HG02623 (cell line): ENCODE data around the gene SOX13.

ENCODE experiments used
- ATAC-seq: cut with Tn5 transposase; IDR thresholded peaks from one replicate; pipeline ENCODE4 v1.9.1; 2021; ENCODE audit warnings: moderate library complexity; ENCODE audit not compliant: unreplicated experiment

Gene SOX13

DNA sequence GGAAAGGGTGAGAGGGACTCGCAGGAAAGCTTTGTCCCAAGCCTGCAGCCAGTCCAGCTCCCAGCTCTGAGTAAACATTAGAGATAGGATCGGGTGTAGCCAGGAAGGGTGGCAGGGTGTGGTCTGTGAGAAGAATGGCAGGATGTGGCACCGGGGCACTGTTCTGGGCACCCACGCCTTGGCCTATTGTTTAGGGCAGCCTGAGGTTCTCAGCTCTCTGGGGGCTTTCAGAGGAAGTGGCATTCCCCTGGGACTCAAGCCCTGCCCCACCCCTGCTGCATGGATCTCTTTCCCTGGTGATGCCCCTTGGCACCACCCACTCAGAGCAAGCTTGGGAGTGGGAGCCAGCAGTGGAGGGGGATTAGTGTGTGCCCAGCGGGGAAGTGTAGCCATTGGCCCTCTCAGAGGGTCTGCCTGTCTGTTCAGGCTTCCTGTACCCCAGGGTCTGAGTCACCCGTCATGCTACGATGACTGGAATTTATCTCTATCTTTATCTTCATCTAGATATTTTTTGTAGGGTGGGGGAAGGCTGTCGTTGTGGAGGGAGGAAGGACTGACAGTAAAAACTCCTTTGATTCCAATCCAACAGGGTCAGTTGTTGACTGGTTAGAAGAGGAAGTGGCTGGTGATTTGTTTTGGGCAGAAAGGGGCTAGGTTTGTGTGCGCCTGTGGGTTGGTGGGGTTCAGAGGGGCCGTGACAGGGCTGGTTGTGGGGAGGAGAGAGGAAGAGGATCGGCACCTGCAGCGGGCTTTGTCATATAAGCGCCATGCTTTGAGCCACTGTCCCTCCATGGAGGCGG lies 31.6 kb downstream of the SOX13 start:
- ATAC-seq: no peak

DNA sequence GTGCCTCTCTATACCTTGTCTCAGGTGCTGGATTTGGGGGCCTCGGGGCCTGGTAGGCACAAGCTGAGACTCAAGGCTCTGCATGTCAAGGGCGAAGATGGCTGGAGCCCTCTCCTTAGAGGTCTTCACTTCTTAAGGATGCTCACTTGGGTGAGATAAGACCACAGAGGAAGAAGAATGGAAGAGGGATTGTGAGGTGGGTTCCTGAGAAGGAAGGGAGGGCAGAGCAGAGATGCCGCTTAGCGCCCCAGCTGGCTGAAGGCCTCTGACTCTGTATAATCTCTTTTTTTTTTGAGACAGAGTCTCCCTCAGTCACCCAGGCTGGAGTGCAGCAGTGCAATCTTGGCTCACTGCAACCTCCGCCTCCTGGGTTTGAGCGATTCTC lies 32.2 kb downstream of the SOX13 start:
- no peak for ATAC-seq

DNA sequence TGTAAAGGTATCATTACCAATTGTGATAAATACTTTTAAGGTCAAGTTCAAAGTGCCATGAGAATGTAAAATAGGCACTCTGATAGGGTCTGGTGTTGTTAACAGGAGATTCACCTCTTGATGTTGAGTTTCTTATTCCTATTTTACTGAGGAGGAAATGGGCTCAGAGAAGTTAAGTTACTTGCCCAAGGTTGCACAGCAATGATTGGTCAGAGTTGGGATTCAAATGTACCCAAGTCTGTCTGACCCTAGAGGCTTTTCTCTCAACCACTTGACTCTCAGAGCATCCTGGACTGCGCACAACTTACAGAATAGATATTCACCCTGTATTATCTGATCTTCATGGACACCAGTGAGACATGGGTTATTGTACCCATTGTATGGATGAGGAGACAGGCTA lies 33.9 kb downstream of the SOX13 start:
- ATAC-seq: no peak

DNA sequence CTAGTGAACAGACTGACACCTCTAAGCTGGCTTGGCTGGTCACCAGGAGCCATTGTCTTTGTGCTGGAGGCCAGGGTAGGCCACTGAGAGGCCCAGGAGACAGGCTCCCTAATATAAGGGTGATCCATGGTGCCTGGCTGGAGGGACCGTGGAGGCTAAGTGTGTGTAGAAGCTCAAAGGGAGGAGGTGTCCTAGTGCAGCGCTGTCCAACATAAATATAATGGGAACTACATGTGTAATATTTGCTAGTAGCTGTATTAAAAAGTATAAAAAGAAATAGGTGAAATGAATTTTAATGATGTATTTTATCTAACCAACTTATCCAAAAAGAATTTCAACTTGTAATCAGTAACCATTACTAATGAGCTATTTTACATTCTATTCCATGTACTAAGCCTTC lies 35.0 kb downstream of the SOX13 start:
- ATAC-seq: no peak

DNA sequence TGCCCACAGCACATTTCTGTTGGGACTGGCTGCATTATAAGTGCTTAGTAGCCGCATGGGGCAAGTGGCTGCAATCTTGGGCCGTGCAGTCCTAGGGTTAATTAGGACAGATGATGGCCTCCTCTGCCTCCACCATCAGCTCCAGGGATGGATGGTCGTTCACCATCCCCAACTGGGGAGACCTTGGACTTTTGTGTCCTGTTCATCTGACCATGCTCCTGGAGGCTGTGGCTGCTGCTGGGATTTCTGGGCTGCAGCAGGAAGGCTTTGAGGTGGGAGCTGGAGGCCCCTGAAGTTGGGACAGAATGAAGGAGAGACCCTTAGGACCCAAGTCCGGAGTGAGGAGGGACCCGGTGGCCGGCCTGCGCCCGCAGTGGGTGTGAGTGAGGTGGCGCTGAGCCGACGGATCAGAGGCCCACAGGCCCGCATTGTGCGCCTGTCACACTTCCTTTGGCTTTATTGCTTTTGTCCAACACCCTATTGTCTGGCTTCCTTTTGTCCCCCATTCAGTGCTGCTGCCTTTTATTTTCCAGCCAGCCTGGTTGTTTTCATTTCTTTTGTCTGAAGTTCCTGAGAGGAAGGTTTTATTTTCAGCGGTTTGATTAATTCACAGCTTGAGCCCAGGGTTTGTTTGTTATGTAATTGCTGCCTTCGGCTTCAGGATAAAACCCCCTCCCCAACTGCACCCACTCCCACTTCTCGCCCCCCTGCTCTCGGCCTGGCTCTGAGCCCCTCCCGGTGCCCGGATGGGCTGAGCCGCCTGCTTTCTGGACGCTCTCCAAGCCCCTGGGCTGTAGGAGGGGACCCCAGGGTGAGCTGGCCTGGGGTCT lies 35.6 kb downstream of the SOX13 start:
- no peak for ATAC-seq

DNA sequence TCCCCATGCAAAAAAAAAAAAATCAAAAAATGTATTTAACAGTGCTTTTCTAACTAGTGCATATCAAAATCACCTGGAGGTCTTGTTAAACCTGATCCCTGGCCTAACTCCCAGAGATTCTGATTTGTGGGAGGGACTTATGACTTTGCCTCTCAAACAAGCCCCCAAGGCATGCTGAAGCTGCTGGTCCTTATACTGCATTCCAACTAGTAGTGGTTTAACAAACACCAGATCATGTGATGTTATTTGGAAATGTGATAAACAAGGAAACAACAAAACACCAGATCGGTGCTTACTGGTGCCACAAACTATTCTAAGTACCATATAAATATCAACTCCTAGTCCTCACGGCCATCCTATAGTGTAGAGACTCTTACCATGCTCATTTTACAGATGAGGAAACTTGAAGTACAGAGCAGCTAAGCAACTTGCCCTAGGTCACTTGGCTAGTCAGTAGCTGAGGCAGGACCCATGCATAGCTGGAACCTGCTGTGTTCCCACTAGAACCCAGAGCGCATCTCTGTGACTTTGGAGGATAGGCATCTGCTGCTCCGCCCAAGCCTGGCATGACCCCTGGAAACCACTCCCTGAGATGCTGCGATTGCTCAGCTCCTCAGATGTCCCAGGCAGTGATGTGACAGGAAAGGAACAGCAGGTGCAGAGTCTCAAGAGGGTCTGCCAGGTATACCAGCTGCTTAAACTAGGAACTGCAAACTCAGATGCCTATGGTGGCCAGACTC lies 38.1 kb downstream of the SOX13 start:
- no peak for ATAC-seq

DNA sequence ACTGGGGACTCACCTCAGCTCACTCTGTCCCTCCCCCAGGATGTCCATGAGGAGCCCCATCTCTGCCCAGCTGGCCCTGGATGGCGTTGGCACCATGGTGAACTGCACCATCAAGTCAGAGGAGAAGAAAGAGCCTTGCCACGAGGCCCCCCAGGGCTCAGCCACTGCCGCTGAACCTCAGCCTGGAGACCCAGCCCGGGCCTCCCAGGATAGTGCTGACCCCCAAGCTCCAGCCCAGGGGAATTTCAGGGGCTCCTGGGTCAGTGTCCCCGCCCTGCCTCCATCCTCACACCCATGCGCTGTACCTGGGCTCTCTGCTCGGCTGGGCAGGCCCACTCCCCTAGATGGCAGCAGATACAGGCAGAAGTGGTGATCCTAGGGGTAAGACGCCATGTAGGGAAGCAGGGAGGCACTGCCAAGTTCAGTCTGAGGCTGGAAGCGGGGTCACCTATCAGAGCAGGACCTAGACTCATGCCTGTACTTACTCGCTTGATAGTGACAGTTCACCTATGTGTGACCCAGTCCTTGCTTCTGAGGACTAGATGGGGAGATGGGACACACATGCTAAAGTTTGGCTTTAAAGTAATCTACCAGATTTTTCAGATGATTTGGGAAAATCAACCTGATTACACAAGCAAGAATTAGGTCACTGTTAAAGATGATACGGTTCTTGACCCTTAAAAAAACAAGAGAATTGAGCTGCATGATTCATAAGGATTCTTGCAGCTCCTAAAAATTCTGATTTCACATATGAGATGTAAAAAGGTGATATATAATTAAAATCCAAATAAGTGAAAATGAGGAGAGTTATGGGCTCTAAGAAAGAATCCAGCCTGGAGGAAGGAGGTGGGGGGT lies 40.2 kb downstream of the SOX13 start:
- ATAC-seq: no peak

DNA sequence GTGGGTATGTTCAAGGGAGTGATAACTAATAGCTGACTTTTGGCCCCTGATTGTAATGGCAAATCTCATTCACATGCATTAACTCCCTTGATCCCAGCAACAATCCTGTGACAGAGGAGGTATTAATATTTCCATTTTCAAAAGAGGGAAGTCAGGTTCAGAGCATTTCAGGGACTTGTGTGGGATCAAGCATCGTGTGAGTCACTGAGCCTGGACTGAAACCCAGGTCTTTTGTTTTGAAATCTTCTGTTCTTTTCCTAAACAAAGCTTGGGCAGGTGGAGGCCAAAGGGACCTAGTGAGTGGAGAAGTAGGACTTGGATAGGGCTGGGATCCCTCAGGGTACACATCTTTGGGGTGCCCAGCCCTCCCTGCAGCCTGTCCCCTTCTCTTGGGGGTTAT lies 41.0 kb downstream of the SOX13 start:
- ATAC-seq: no peak

DNA sequence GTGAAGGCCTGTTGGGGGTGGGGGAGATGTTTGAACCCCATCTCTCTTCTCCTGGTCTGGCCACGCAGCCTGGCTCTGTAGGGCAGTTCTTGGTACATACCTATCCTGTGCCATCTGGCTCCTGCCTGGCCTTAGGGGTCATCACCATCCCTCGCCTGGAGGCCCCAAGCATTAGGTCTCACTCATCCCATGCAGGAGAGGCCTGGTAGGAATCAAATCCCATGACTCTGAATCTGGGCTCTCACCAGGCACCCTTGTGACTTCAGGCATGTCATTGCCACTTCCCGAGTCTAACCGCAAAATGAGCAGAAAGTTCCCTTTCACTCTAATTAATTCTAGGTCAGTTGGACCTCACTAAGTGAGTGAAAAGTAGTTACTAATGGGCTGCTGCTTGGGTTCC lies 41.7 kb downstream of the SOX13 start:
- no peak for ATAC-seq

DNA sequence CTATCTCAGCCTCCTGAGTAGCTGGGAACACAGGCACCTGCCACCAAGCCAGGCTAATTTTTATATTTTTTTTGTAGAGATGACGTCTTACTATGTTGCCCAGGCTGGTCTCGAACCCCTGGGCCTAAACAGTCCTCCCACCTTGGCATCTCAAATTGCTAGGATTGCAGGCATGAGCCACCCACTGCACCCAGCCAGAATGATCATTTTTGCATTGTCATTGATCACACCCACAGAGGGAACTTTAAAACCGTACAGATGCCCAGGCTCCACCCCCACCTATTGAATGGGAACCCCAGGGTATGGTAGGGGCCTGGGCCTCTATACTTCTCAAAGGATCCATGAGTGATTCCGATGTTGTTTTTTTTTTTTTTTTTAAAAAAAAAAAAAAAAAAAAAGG lies 42.2 kb downstream of the SOX13 start:
- ATAC-seq: no peak

DNA sequence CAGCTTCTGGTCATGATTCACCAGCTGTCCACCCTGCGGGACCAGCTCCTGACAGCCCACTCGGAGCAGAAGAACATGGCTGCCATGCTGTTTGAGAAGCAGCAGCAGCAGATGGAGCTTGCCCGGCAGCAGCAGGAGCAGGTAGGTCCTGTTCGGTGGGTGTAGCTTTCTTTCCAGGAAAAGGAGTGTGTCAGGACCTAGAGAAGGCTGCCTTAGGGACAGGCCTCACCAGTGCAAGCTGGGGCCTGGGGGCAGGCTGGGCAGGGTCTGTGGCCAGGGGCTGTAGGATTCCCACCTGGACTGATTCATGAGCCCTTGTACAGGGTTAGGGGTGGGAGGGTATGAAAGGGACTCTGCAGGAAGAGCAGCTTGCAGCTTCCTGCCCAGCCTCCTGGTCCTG lies 43.6 kb downstream of the SOX13 start:
- ATAC-seq: no peak

DNA sequence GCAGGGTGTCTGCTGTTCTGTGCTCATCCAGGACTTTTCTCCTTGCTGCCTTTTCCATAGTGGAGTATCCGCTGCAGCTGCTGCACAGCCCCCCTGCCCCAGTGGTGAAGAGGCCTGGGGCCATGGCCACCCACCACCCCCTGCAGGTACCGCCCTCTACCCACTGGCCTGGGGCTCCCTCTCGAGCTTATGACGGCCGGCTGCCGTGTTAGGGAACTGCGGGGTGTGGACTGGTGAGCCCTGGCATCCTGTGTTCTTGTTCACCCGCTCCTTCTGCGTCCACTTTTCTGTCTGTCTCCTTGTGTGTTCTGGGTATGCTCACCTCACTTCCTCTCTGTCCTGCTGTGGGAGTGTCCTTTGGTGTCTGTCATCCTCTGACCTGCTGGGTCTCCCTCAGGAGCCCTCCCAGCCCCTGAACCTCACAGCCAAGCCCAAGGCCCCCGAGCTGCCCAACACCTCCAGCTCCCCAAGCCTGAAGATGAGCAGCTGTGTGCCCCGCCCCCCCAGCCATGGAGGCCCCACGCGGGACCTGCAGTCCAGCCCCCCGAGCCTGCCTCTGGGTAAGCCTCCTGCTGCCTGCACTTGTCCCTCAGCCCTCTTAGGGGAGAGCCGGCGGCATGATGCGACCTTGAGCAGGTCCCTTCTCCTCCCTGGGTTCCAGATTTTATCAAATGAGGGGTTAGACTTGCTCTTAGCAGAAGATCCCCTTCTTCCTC lies 49.1 kb downstream of the SOX13 start:
- no peak for ATAC-seq

DNA sequence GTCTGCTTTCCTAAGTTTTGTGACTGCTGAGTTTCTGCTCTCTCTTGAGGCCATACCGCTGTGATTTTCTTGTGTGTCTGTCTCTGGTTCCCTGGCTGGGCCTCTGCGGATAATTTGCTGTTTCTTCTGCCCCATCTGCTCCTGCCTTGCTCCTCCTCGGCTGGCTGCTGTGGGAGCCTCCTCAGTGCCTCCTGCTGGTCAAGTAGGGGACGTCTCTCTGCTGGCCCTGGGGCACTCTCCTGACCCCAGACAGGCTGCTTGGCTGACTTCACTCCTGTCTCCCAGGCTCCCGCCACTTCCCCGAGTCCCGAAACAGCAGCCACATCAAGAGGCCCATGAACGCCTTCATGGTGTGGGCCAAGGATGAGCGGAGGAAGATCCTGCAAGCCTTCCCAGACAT lies 50.5 kb downstream of the SOX13 start:
- no peak for ATAC-seq

DNA sequence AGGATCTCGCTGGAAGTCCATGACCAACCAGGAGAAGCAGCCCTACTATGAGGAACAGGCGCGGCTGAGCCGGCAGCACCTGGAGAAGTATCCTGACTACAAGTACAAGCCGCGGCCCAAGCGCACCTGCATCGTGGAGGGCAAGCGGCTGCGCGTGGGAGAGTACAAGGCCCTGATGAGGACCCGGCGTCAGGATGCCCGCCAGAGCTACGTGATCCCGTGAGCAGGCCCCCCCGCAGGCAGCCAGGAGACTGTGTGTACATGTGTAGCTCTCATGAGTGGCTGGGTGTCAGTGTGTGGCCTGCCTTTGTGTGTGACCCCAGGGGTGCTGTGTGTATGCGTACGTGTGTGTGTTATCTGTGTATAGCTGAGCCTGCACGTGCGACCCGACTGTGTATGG lies 51.7 kb downstream of the SOX13 start:
- ATAC-seq: no peak

DNA sequence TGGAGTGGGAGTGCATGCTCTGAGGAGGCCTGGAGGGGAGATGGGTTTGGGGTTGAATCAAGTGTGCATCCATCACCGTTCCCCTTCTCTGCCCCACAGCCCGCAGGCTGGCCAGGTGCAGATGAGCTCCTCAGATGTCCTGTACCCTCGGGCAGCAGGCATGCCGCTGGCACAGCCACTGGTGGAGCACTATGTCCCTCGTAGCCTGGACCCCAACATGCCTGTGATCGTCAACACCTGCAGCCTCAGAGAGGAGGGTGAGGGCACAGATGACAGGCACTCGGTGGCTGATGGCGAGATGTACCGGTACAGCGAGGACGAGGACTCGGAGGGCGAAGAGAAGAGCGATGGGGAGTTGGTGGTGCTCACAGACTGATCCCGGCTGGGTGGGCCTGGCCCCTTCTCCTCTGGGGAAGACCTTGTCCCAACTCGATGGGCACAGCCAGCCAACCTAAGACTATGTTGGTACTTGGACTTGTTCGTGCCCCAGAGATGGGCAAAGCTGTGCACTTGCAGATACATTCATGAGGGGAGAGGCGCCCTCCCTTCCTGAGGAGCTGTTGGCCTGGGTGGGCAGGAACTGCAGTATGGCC lies 52.9 kb downstream of the SOX13 start:
- no peak for ATAC-seq

DNA sequence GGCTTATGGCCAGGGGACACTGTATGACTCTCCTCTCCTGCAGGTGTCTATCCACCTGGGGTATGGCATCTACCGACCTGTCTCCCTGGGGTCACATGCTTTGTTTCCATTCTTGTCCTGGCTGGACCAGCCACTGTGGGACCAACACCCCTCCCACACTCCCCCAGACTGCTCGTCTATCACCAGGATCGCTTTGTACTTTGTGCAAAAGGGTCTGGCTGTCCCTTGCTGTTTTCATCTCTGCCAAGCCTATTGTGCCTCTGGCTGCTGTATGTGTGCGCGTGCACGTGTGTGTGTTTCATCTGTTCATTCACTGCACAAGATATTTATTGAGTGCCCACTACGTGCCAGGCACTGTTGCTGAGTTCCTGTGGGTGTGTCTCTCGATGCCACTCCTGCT lies 53.5 kb downstream of the SOX13 start:
- ATAC-seq: no peak

DNA sequence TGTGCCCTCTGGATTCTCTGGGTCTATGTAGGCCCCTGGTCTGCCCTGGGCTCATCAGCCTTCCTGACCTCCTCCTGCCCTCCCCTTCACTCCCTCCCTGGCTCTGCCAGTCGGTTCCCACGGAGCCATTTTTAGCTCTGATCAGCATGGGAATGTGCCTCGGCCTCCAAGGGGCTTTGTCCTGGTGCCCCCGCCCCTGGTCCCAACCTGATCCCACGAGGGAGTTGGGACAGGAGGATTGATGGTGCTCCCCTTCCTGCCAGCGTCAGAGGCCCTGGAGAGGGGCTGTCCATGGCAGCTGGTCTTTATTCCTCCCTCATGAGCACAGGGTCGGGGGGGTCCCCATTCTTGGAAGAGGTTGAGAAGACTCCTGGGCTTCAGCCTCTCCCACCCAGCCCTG lies 54.0 kb downstream of the SOX13 start:
- no peak for ATAC-seq

DNA sequence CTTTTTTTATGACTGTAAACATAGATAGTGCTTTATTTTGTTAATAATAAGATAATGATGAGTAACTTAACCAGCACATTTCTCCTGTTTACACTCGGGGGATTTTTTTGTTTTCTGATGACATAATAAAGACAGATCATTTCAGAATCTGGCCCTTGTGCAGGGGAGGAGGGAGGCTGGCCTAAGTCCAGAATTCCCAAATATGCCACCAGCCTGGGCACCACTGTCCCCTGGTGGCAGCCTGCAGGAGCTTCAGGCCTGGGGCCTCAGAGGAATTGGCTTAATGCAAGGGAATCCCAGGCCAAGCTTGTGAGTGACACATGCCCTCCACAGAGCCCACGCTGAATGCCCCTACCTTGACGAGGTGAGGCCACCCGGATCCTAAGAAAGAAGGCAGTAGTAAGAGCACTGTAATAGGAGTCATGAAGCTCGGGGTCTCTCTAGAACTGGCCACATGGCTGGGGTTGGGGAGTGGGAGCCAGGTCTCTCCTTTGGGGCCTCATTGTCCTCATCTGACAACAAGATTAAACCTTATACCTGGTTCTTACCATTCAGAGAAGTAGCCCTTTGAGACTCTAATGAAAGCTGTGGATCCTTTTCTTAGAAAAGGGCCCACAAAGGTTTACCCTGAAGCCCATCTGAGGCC lies 54.8 kb downstream of the SOX13 start:
- ATAC-seq: no peak

DNA sequence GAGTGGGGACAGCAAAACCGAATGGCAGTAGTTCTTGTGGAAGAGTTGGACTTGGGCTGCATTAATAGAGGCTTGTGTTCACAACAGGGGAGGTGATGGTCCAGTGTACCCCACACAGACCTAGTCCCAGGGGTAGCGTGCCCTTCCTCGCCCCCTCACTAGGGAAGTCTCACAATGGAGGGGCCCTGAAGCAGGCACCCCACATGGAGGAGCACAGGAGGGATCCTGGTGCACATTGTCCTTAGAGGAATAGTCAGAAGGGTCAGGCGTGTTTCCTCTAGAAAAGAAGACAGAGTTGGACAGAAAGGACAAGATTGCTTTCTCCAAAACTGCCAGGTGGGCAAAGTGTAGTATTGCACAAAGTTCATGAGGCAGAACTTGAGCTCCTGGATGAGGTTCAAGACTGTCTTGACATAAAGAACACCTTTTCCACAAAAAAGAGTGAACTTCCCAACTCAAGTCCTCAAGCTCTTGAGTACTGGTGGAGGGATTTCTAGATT lies 55.6 kb downstream of the SOX13 start:
- no peak for ATAC-seq
